HepG2 (cell line): Measurements from ENCODE around the gene FCHO2. TPM values are rescaled to one million over a fixed set of nuclear protein-coding genes. Genes with fewer than 3 reads are reported as not detected.

ENCODE experiments used
- ATAC-seq: fragments of 200-7000 bp; cut with Tn5 transposase; 3 replicates; pipeline ENCODE4 v1.9.1; 2020; ENCODE audit warnings: mild to moderate bottlenecking, moderate library complexity
- BruUV-seq: library from RNA; stranded (reverse); fragments of 400-500 nt; replicated peaks from 2 replicates; lab custom pipeline; 2021; lab: Mats Ljungman, UMichigan
- CTCF ChIA-PET: fragments of 300-600 bp; formaldehyde crosslinking; extraction: SDS; loops from one replicate; lab custom pipeline; 2021; ENCODE audit warnings: low total read pairs, inconsistent platforms, low intra/inter-chr PET ratio; lab: Yijun Ruan, JAX
- POLR2A ChIA-PET: fragments of 350-600 bp; sonication (Branson Sonifier 250); formaldehyde crosslinking; loops from one replicate; lab custom pipeline; 2020; ENCODE audit warnings: antibody characterized with exemption, inconsistent platforms; lab: Yijun Ruan, JAX
- DNase-seq: peaks from one replicate; pipeline ENCODE4 v3.0.0-alpha.2; 2015; ENCODE audit warnings: low spot score
- FAIRE-seq: peaks from 3 replicates; lab custom pipeline; 2011; peaks lifted over from hg19 to GRCh38; lab: Jason Lieb, UNC
- H2AFZ ChIP-seq: one replicate; pipeline ENCODE4 v1.6.1; 2011; ENCODE audit warnings: low read length, inconsistent platforms
- H3K27ac ChIP-seq: fragments of 300-600 bp; 3 replicates; pipeline ENCODE4 v1.8.0; 2011; ENCODE audit warnings: mixed run types, mild to moderate bottlenecking, mixed read lengths, low read length, inconsistent platforms; ENCODE audit not compliant: insufficient read depth; ENCODE audit errors: extremely low read length
- H3K27me3 ChIP-seq, 2 experiments: fragments of 200-600 bp in 1 of 2; 2 replicates in 1 of 2; 3 replicates in 1 of 2; pipeline versions ENCODE4 v1.6.0 to v1.8.0; 2011; ENCODE audit warnings: low read length in 2 of 2, mild to moderate bottlenecking in 2 of 2, moderate library complexity in 2 of 2, inconsistent platforms in 1 of 2; ENCODE audit not compliant: insufficient read depth in 2 of 2, control insufficient read depth in 1 of 2
- H3K36me3 ChIP-seq, 2 experiments: fragments of 200-600 bp in 1 of 2; replicated peaks in 1 of 2; 2 replicates in 1 of 2; 3 replicates in 1 of 2; pipeline versions ENCODE4 v1.5.1 to v1.8.0; 2011; ENCODE audit warnings: low read length in 2 of 2, inconsistent platforms in 1 of 2; ENCODE audit not compliant: insufficient read depth in 2 of 2, control insufficient read depth in 1 of 2
- H3K4me1 ChIP-seq: 2 replicates; pipeline ENCODE4 v1.5.1; 2012; ENCODE audit warnings: low read length, inconsistent platforms; ENCODE audit not compliant: insufficient read depth
- H3K4me2 ChIP-seq: 2 replicates; pipeline ENCODE4 v1.6.0; 2011; ENCODE audit warnings: low read depth, low read length, inconsistent platforms
- H3K4me3 ChIP-seq, 3 experiments: fragments of 200-600 bp in 1 of 3; sonication (generic), shearing (Covaris generic) in 1 of 3; replicated peaks in 1 of 3; 2 replicates each; pipeline ENCODE4 v1.5.1; 2011 to 2016; ENCODE audit warnings: low read length in 3 of 3, inconsistent platforms in 2 of 3, low read depth in 2 of 3, mild to moderate bottlenecking in 2 of 3, control low read depth in 1 of 3, mixed read lengths in 1 of 3; ENCODE audit not compliant: insufficient read depth in 1 of 3
- H3K79me2 ChIP-seq: one replicate; pipeline ENCODE4 v1.6.1; 2011; ENCODE audit warnings: low read length, inconsistent platforms; ENCODE audit not compliant: insufficient read depth
- H3K9ac ChIP-seq: 2 replicates; pipeline ENCODE4 v1.6.0; 2011; ENCODE audit warnings: mild to moderate bottlenecking, low read depth, low read length, inconsistent platforms; ENCODE audit not compliant: insufficient read depth
- H3K9me3 ChIP-seq: 2 replicates; pipeline ENCODE4 v1.5.1; 2012; ENCODE audit warnings: mild to moderate bottlenecking, low read length
- H4K20me1 ChIP-seq: 2 replicates; pipeline ENCODE4 v1.6.0; 2011; ENCODE audit warnings: inconsistent platforms, mild to moderate bottlenecking, low read length, moderate library complexity; ENCODE audit not compliant: insufficient read depth
- MAFF ChIP-seq: IDR thresholded peaks from 2 replicates; pipeline ENCODE4 v1.6.1; 2011; ENCODE audit warnings: low read depth, low read length, improper control_type of control experiment
- MAFK ChIP-seq, 2 experiments: IDR thresholded peaks in 1 of 2; conservative IDR thresholded peaks in 1 of 2; 2 replicates each; pipeline ENCODE4 v1.6.1; 2011; ENCODE audit warnings: improper control_type of control experiment in 2 of 2, low read length in 2 of 2
- MYC ChIP-seq: sonication (generic); formaldehyde crosslinking; IDR thresholded peaks from 2 replicates; pipeline ENCODE4 v1.9.0; 2021; ENCODE audit warnings: missing genetic modification reagents, borderline replicate concordance
- MZF1 ChIP-seq: sonication (generic); formaldehyde crosslinking; IDR thresholded peaks from 2 replicates; pipeline ENCODE4 v1.8.1; 2023; ENCODE audit warnings: mild to moderate bottlenecking, missing genetic modification reagents, borderline replicate concordance
- POLR2AphosphoS5 ChIP-seq: IDR thresholded peaks from 2 replicates; pipeline ENCODE4 v1.6.1; 2012; ENCODE audit warnings: low read depth, low read length
- RAD21 ChIP-seq: fragments of 450-650 bp; formaldehyde crosslinking; IDR thresholded peaks from 2 replicates; pipeline ENCODE4 v1.5.0; 2020; ENCODE audit warnings: mild to moderate bottlenecking
- SKIL ChIP-seq: sonication (generic); formaldehyde crosslinking; IDR thresholded peaks from 2 replicates; pipeline ENCODE4 v1.8.0; 2022; ENCODE audit warnings: missing genetic modification reagents, mild to moderate bottlenecking, moderate library complexity, borderline replicate concordance
- TAF1 ChIP-seq: sonication (generic); formaldehyde crosslinking; IDR thresholded peaks from 2 replicates; pipeline ENCODE4 v1.4.0; 2020; ENCODE audit warnings: missing genetic modification reagents
- TAF15 ChIP-seq: fragments of 200-400 bp; formaldehyde crosslinking; IDR thresholded peaks from one replicate; pipeline ENCODE4 v1.6.1; 2018; ENCODE audit warnings: mild to moderate bottlenecking, low read depth, low read length; ENCODE audit not compliant: poor library complexity, severe bottlenecking
- ZBTB40 ChIP-seq, 2 experiments: fragments of 450-650 bp in 1 of 2; sonication (generic) in 1 of 2; formaldehyde crosslinking in 1 of 2; IDR thresholded peaks; 2 replicates each; pipeline versions ENCODE4 v1.6.1 to v1.8.0; 2016 to 2022; ENCODE audit warnings: antibody characterized with exemption in 1 of 2, mild to moderate bottlenecking in 1 of 2, missing genetic modification reagents in 1 of 2
- ZNF7 ChIP-seq: IDR thresholded peaks from 2 replicates; pipeline ENCODE4 v1.6.1; 2016; ENCODE audit warnings: missing biosample characterization, missing genetic modification reagents
- WGBS: methylation state at CpG from one replicate; pipeline ENCODE4 v1.1.6; 2017; ENCODE audit warnings: low lambda C conversion rate; 5-methylcytosine and 5-hydroxymethylcytosine counted together
- in situ Hi-C: cut with HindIII; loops from 2 replicates; pipeline ENCODE4 v1.10.0; 2017; ENCODE audit warnings: low pct_unique_long_range_greater_than_20kb; ENCODE audit not compliant: extremely low pct_ligation_motif_present
- intact Hi-C: fragments of 100-400 bp; cut with micrococcal nuclease; formaldehyde crosslinking; loops from one replicate; pipeline ENCODE4 v1.10.0; 2022; ENCODE audit not compliant: unreplicated experiment
- polyA plus RNA-seq, 8 experiments: library from polyadenylated mRNA; depleted of rRNA in 3 of 8; stranded (reverse) in 7 of 8; unstranded in 1 of 8; fragments of >200 nt; fragmentation: Illumina TruSeq in 4 of 8; extraction: Trizol in 4 of 8; gene quantifications; 2 replicates each; pipeline versions ENCODE4 v1.2.1 to v1.2.3, GENCODE V29; 2011 to 2016; ENCODE audit warnings: low read depth in 4 of 8, missing spikeins in 1 of 8, mixed read lengths in 1 of 8; ENCODE audit not compliant: insufficient read depth in 1 of 8
- total RNA-seq, 5 experiments: library from RNA; depleted of rRNA; stranded (reverse); fragments of >200 nt; fragmentation: Illumina TruSeq; extraction: Trizol; gene quantifications; 2 replicates each; pipeline ENCODE4 v1.2.3, GENCODE V29; 2016; ENCODE audit warnings: low read depth in 1 of 5

FCHO2 gene
- total and polyA plus RNA-seq, 2 of the 13 experiments (the other 11 are each of a cell fraction or from before 2014, with no cell fraction given), result 11.6 to 17.3 TPM

GRCh38 chr5:73037545-73037944, 81.7 kb downstream of the FCHO2 start:
- ATAC-seq, result no peak
- Histone ChIP-seq H3K4me2 (no peak overlapping the region), H4K20me1 (no peaks in the 10 kb centered on the region), H3K36me3 (peaks cover 2 to 11% of the 10 kb centered on the region in 2 experiments; a peak in 3 of 5 replicates), H3K27ac (no peak overlapping the region), H3K9ac (no peak overlapping the region), H3K9me3 (no peaks in the 10 kb centered on the region), H3K79me2 (no peaks in the 10 kb centered on the region), H3K4me1 (no peaks in the 10 kb centered on the region), H2AFZ (no peak overlapping the region), H3K4me3 (no peak overlapping the region), H3K27me3 (no peaks in the 10 kb centered on the region)
- in situ Hi-C loops (no loop called here), intact Hi-C loops (no loop called here)
- ChIA-PET CTCF (no interaction called here), POLR2A (no interaction called here)
- no peak for DNase-seq
- TF ChIP-seq MYC (no peak), TAF1 (CRISPR knock-in tag) (no peak), MAFK (conservative IDR thresholded peaks at IDR 0.05 in 1 of 2, IDR thresholded peaks at IDR 0.05 in 1 of 2; ENCODE audit: low read length in 2 of 2) (peak; percentile 18 to 46; a peak in 3 of 4 replicates), ZBTB40 (IDR thresholded peaks at IDR 0.05) (no peak), ZBTB40 (CRISPR knock-in tag; IDR thresholded peaks at IDR 0.05) (no peak), TAF15 (no peak), MZF1 (CRISPR knock-in tag) (no peak), SKIL (no peak), POLR2AphosphoS5 (no peak), ZNF7 (CRISPR knock-in tag) (no peak), RAD21 (CRISPR knock-in tag) (no peak), MAFF (peak; percentile 44; the same call in 1 of the 2 replicates)
- FAIRE-seq, result no peak
- WGBS, result over 99% methylated on average over 5 of the region's 5 CpGs
- no TSS peak for BruUV-seq
